ENCODE measurements around the gene LAMA2.

DNA sequence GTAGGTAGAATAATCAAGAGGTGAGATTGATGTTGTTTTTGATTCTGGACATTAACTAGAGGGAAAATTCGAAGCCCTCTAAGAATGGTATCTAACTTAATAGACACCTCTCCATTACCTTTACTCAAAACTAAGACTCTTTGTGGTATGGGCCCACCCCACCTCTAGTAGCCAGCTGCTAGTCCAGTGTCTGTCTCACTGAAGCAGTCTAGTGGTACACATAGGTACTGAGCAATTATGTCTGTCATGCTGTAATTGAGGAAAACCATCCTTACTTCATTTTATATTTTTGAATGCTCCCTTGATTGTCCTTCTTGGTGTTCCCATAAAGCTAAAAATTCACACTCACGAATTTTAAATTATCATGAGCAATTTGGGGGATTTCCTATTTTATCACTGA lies 536.4 kb downstream of the LAMA2 start:
- TF ChIP-seq EZH2 (IDR thresholded peaks at IDR 0.05) (no peak), POLR2AphosphoS5 (IDR thresholded peaks at IDR 0.05; ENCODE audit: borderline replicate concordance, low read depth, low read length) (no peak), FOXP2 (optimal IDR thresholded peaks at IDR 0.05; ENCODE audit: control extremely low read depth, extremely low read length, insufficient read depth) (no peak)

All from SK-N-MC (cell line).